Lung (tissue), 12 donors: ENCODE results near the gene CAPN7. TPM values are rescaled to one million over a fixed set of nuclear protein-coding genes. Genes with fewer than 3 reads are reported as not detected.

ENCODE experiments used
- ATAC-seq: fragments of 200-7000 bp; cut with Tn5 transposase; one replicate; pipeline ENCODE4 v1.9.1; 2020; ENCODE audit warnings: moderate number of reproducible peaks; ENCODE audit not compliant: insufficient read depth, low FRiP score
- DNase-seq, 3 donors: peaks; one replicate each; pipeline ENCODE4 v3.0.0-alpha.2; 2013 to 2017
- H3K27ac ChIP-seq, 2 donors: one replicate each; pipeline ENCODE4 v1.5.1; 2013; ENCODE audit warnings: mild to moderate bottlenecking in 2 of 2, moderate library complexity in 2 of 2, control low read depth in 1 of 2, inconsistent platforms in 1 of 2, low read depth in 1 of 2, low read length in 1 of 2
- H3K27me3 ChIP-seq, 3 donors: one replicate each; pipeline ENCODE4 v1.5.1; 2013; ENCODE audit warnings: low read length in 2 of 3; ENCODE audit not compliant: control insufficient read depth in 3 of 3, insufficient read depth in 3 of 3
- H3K36me3 ChIP-seq, 4 donors: one replicate each; pipeline ENCODE4 v1.5.1; 2013; ENCODE audit warnings: low read length in 4 of 4, mild to moderate bottlenecking in 1 of 4, moderate library complexity in 1 of 4; ENCODE audit not compliant: control insufficient read depth in 4 of 4, insufficient read depth in 4 of 4
- H3K4me1 ChIP-seq, 5 donors: one replicate each; pipeline ENCODE4 v1.5.1; 2013; ENCODE audit warnings: low read length in 5 of 5, mild to moderate bottlenecking in 2 of 5, moderate library complexity in 1 of 5; ENCODE audit not compliant: control insufficient read depth in 5 of 5, insufficient read depth in 5 of 5
- H3K4me3 ChIP-seq: one replicate; pipeline ENCODE4 v1.5.1; 2013; ENCODE audit warnings: mild to moderate bottlenecking, control low read depth, moderate library complexity
- H3K9ac ChIP-seq, 2 donors: one replicate each; pipeline ENCODE4 v1.5.1; 2013; ENCODE audit warnings: low read length in 2 of 2, control low read depth in 1 of 2; ENCODE audit not compliant: insufficient read depth in 1 of 2
- H3K9me3 ChIP-seq, 4 donors: one replicate each; pipeline ENCODE4 v1.5.1; 2013; ENCODE audit warnings: low read length in 3 of 4, mild to moderate bottlenecking in 1 of 4, moderate library complexity in 1 of 4; ENCODE audit not compliant: control insufficient read depth in 4 of 4, insufficient read depth in 3 of 4
- WGBS, 2 donors: extraction: QIAGEN DNeasy Blood & Tissue Kit; methylation state at CpG; one replicate each; pipeline ENCODE4 v1.1.7; 2013; 5-methylcytosine and 5-hydroxymethylcytosine counted together
- polyA plus RNA-seq, 2 donors: library from polyadenylated mRNA; stranded (reverse); fragments of 200-250 nt; gene quantifications; one replicate each; pipeline ENCODE4 v1.2.1, GENCODE V29; 2013
- total RNA-seq, 2 donors: library from RNA; depleted of rRNA in 1 of 2; stranded (reverse); fragments of >200 nt in 1 of 2; gene quantifications; one replicate each; pipeline ENCODE4 v1.2.1, GENCODE V29; 2014 to 2021
- TF ChIP-seq, protein P1 (sequence below): IDR thresholded peaks from 2 replicates; pipeline ENCODE4 v1.5.1; 2012; ENCODE audit warnings: mild to moderate bottlenecking; ENCODE audit errors: control extremely low read depth, extremely low read depth
- donor health status: control.
- donor health status: control.
- donor health status: Bipolar disorder and iron deficiency.
- donor health status: healthy.
- donor health status: DM: yes; HTN: yes; CAD: no.

CAPN7 gene
- total and polyA plus RNA-seq, 4 donors = 14.4 to 97.1 (median 29.2) TPM

DNA sequence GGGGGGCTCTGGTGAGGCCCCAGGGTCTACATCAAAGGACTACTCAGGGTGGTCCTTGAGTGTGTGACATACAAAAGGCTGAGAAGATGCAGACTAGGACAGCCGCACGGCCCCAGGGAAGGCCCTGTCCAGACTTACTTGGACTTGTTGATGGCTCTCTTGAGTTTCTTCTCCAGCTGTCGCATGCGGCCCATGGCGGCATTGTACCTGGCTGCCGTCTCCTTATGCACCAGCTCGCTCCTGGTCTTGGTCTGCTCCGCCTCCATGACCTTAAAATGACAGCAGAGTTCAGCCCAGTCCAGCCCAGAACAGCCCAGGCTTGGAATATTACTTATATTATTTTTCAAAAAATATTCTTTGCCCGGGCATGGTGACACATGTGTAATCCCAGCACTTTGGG, 56.0 kb downstream of the CAPN7 start:
- Histone ChIP-seq H3K27me3 (no peaks in the 10 kb centered on the region), H3K9me3 (peaks cover 0 to 3% (median 0%) of the 10 kb centered on the region in 4 donors), H3K4me3 (no peak overlapping the region), H3K9ac (no peak overlapping the region), H3K36me3 (peaks cover 0 to 38% (median 2%) of the 10 kb centered on the region in 4 donors), H3K4me1 (peaks cover 0 to 11% (median 0%) of the 10 kb centered on the region in 5 donors), H3K27ac (no peak overlapping the region)
- WGBS, 2 donors = 94 to 98% methylated on average over 9 of the region's 9 CpGs
- ATAC-seq (no peak), DNase-seq (no peak)
- TF ChIP-seq, protein P1, sequence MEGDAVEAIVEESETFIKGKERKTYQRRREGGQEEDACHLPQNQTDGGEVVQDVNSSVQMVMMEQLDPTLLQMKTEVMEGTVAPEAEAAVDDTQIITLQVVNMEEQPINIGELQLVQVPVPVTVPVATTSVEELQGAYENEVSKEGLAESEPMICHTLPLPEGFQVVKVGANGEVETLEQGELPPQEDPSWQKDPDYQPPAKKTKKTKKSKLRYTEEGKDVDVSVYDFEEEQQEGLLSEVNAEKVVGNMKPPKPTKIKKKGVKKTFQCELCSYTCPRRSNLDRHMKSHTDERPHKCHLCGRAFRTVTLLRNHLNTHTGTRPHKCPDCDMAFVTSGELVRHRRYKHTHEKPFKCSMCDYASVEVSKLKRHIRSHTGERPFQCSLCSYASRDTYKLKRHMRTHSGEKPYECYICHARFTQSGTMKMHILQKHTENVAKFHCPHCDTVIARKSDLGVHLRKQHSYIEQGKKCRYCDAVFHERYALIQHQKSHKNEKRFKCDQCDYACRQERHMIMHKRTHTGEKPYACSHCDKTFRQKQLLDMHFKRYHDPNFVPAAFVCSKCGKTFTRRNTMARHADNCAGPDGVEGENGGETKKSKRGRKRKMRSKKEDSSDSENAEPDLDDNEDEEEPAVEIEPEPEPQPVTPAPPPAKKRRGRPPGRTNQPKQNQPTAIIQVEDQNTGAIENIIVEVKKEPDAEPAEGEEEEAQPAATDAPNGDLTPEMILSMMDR = no peak

DNA sequence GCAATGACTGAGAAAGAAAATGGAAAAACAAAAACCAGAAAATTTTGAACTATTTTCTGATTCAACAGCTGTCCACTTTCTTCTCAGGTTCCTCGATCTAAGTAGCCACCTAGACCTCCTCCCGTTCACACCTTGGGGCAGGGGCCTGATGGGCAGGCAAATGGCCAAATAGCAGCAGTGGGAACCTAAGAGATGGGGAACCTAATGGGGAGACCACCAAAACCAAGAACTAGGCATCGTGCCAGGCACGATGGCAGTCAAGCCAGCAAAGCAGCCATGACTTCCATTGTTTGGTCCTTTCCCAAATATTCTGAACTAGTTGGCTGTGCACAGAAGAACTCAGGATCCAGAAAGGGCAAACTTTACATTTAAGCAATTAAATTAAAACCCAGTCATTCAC, 57.1 kb downstream of the CAPN7 start:
- no peak overlapping the region for H3K9ac ChIP-seq
- H3K4me3 ChIP-seq = no peak overlapping the region
- peaks cover 0 to 3% (median 0%) of the 10 kb centered on the region in 4 donors for H3K9me3 ChIP-seq
- TF ChIP-seq, protein P1 = no peak
- no peak for DNase-seq
- ATAC-seq = no peak
- peaks cover 0 to 36% (median 2%) of the 10 kb centered on the region in 4 donors for H3K36me3 ChIP-seq
- 82 to 88% methylated on average over 4 of the region's 4 CpGs for WGBS, 2 donors
- H3K4me1 ChIP-seq = peaks cover 0 to 12% (median 0%) of the 10 kb centered on the region in 5 donors
- H3K27me3 ChIP-seq = no peaks in the 10 kb centered on the region
- no peak overlapping the region for H3K27ac ChIP-seq

DNA sequence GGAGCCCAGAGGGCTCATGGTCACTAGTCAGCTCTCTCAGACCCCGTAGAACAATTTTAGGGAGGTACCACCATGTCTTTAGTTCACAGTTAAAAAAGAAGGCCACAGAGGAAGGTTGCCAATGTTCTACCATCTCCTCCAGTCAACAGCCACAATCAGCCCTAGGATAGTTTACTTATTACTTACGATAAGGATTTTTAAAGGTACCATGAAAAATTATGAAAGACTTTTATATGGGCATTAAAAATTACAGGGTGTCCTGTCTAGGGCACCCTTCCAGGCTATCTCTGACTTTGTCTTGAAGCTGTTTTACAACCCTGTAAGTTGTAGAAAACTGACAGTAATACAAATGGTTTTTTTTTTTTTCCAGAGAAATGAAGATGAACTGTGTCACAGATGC, 57.9 kb downstream of the CAPN7 start:
- H3K4me3 ChIP-seq = no peak overlapping the region
- H3K4me1 ChIP-seq = peaks cover 0 to 15% (median 0%) of the 10 kb centered on the region in 5 donors
- WGBS, 2 donors = 64 to 84% methylated on average over 2 of the region's 2 CpGs
- ATAC-seq = no peak
- H3K27ac ChIP-seq = no peak overlapping the region
- peaks cover 0 to 3% (median 0%) of the 10 kb centered on the region in 4 donors for H3K9me3 ChIP-seq
- H3K9ac ChIP-seq = no peak overlapping the region
- H3K36me3 ChIP-seq = peaks cover 0 to 31% (median 0%) of the 10 kb centered on the region in 4 donors
- no peaks in the 10 kb centered on the region for H3K27me3 ChIP-seq
- TF ChIP-seq, protein P1 = no peak
- no peak for DNase-seq

DNA sequence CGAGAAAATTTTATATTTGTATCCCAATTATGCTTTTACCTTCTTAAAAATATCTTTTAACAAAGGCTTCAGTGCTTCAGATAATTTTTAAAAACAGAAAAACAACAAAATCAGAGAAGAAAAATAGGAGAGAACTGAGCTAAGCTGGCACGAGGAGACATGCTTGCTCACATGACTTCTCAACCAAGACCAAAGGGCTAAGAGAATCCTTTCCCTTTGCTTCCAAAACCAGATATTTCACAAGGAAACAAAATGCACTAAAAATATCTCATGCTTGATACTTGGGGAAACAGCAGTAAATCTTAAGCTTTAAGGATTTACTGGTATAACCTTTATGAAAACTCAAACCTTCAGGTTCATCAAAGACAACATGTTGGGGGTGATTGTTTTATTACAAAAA, 58.4 kb downstream of the CAPN7 start:
- ATAC-seq (no peak), DNase-seq (no peak)
- TF ChIP-seq, protein P1 = no peak
- WGBS, 2 donors = 71 to 77% methylated on average over 2 of the region's 2 CpGs
- Histone ChIP-seq H3K4me1 (peaks cover 0 to 20% (median 0%) of the 10 kb centered on the region in 5 donors), H3K4me3 (no peak overlapping the region), H3K27me3 (no peaks in the 10 kb centered on the region), H3K27ac (no peak overlapping the region), H3K9me3 (peaks cover 0 to 3% (median 0%) of the 10 kb centered on the region in 4 donors), H3K9ac (no peak overlapping the region), H3K36me3 (peaks cover 0 to 33% (median 0%) of the 10 kb centered on the region in 4 donors)
